ENCODE measurements around the gene BCL2L13.

GRCh38 chr22:17655289-17655688, 16.7 kb downstream of the BCL2L13 start:
- TF ChIP-seq YY1 (IDR thresholded peaks at IDR 0.05; ENCODE audit: insufficient read depth, insufficient read length) (no peak), ZNF274 (IDR thresholded peaks at IDR 0.05; ENCODE audit: low read depth, low read length) (no peak)
